GM18868 (cell line): ENCODE measurements around the gene CDH26.
A peak's percentile ranks its signal among the peaks of the same experiment; 100 is the strongest.
"Not testable (repeated sequence)": the region's sequence is repeated elsewhere in the genome, so short reads cannot be mapped to it uniquely, and the experiment has no call there.

Experiments used
- ATAC-seq: cut with Tn5 transposase; IDR thresholded peaks from one replicate; pipeline ENCODE4 v1.9.1; 2021; ENCODE audit warnings: mild to moderate bottlenecking, moderate library complexity; ENCODE audit not compliant: unreplicated experiment

CDH26 gene

DNA sequence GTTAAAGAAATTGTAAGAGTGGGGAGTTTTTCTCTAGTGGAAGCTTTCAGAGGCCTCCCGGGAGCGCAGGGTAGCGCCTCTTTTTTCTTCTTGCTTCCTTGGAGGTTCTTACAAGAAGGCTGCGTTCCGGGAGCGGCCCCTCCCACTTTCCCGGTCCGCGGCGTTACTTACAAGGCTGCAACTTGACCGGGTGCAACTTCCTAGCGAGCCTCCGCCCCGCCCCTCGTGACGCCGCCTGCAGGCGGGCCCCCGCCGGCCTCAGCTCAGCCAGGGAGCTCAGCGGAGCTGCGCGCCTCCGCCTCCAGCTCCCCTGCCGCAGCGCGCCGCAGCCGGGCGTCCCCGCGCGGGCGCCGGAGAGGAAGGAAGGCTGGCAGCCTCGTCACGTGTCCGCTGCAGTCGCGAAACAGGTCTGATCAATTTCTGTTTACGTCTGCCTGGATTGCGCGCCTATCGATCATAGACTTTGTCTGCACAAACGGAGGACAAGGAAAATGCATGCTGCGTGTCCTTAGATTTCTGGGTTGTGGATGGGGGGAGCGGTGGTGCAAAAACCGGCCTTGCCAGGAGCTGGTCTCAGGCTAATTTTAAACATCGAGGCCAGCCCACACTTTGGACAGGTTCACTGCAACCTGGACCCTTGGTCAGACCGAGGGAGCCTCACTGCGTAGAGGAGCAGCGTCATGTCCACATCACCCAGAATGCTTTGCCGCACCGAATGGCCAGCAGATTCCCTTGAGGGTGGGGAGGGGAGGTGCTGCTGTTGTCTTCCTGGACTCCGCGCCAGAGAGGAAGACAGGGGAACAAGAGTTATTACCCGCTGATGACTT, 17.9 kb upstream of the CDH26 start, which contains the start of the genes FAM217B and PPP1R3D:
TSS of gene FAM217B (plus strand) at position 261 of the 827 bp plus-strand sequence. CDS start 3,555 bp downstream, outside the sequence.
TSS of gene PPP1R3D (minus strand) at position 177 of the 827 bp plus-strand sequence. CDS start 374 bp downstream, outside the sequence.
- ATAC-seq, result peak; percentile 95

DNA sequence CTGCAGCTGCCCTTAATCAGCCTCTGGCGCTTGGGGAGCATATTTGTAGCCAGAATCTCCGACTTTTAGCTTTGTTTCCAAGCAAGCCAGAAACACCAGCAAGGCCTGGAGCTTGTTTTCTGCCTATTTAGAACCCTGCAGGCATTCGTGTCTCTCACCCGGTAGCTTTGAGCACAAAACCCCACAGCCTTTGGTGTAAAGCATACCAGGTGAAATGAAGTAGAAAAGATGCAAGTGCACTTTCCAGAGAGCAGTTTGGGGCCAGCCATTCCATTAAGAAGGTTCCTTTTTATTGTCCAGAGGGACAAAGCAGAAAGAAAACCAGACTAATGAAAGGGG, 17.3 kb upstream of the CDH26 start:
- ATAC-seq, result peak; percentile 10

DNA sequence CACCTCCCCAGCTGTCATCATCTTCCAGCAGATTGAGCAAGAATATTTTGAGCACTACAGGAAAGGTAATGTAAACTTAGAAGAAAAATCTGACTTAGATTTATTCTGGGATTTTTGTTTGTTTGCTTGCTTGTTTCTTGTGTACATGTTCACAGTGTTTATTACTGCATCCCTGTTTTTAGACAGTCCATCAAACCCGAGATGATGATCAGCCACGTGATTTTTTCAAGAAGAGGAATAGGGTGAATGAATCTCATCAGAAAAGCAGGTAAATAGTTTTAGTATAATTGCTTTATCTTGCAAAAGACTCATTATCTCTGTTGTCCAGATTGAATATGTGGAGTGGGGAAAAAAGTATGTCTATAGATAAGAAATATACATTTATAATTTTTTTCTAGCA, 16.0 kb upstream of the CDH26 start:
- no peak for ATAC-seq

DNA sequence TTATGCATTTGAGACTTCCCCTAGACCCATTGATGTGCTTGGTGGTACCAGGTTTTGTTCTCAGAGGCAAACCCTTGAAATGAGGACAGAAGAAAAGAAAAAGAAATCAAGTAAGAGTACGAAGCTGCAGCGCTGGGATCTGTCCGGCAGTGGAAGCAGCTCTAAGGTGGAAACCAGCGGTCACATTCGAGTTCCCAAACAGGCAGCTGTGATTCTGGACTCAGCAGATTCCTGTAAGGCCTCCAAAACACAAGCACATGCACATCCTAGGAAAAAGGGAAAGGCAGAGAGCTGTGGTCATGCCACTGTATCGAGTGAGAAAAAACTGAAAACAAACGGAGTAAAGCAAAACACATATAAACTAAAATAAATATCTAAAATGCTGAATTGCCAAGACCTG, 13.5 kb upstream of the CDH26 start:
- ATAC-seq, result no peak

DNA sequence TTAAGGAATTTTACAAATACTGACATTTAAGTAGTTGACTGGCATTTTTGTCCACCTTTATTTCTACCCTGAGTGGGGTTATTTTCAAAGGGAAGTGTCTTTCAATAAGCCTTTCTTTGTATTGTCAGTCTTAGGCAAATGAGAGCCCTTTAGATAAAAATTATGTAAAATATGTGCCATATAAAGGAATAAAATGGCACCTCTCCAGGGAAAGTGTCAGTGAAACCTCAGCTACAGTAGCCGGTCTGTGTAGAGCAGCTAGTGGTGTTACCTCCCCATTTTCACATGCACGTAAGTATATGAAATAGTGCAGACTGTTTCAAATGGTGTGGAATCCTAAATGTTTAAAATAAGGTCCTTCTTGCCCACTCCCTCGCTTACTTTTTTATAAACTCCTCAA, 13.0 kb upstream of the CDH26 start:
- no peak for ATAC-seq

DNA sequence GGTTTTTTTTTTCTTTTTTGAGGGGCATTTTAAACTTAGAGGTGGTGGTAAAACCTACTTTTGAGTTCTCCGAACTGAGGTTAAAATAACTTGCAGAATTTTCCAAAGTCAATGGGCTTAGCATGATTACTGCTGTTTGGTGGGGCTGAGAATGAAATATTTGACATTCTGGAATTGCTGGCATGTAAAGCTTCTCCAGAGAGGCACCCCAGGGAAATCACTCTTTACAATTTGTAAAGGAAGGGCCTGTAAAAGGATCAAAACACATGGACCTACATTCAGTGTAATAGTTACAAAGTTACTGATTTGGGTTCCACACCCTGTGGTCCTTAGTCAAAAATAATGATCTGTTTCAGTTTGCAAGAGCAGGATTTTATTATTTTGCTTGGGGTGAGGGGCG, 12.5 kb upstream of the CDH26 start:
- ATAC-seq, result no peak

- ATAC-seq, result no peak
These were observed 10.8 kb upstream of the CDH26 start for GRCh38 chr20:59947376-59947775.

GRCh38 chr20:59948212-59948611, 10.0 kb upstream of the CDH26 start:
- no peak for ATAC-seq

DNA sequence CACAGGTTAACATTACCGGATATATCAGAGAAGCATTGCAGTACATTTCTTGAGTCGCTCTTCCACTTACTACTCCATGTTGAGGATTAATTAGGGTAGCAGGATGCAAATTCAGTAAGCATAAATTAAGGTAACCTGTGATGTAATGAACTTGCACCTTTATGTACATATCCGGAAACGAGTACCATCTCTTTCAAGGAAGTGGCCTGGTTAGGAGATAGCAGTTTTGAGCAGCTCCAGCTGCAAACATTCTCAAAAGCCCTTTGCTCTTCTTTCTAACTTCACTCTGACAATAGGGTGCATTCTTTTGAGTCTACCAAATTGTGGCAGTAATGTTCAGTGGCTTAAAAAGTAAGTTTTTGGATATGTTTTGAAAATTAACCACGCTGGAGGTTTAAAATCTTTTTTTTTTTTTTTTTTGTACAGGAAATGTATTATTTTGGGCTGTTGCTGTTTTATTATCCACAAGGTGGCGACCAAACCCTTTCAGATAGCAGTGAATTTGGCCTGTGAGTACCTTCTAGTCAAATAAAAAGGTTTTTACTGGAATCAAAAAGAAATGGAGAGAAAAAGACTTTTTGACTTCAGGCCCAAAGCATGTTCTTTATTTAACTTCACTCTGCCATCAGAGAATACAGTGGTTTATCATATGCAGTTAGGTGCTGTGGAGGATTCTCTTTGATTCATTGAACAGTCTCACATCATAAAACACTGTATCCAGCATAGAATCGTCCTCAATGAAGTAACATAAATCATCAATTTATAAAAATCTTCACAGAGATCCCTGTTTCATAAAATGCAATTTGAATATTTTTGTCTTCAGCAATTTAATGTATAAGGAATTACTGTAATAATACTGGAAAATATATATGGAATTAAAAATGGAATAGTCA, 9.1 kb upstream of the CDH26 start:
- peak; percentile 76 for ATAC-seq

DNA sequence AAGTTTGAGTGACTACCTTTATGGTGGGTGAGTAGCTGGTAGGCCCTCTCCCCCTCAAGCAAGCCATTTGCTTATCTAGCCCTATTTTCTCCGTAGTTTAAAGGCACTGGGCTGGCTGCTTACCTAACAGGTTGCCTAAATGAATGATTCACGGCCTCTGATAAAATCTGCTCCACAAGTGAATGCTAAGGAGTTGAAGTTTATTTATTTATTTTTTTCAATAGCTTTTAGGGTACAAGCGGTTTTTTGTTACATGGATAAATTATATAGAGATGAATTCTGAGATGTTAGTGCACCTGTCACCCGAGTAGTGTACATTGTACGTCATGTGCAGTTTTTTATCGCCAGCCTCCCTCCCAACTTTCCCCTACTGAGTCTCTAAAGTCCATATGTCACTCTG, 8.3 kb upstream of the CDH26 start:
- ATAC-seq, result no peak

- ATAC-seq, result no peak
These were observed 3.5 kb upstream of the CDH26 start for GRCh38 chr20:59954718-59955117.

- peak; percentile 62 for ATAC-seq
These were observed 3.0 kb upstream of the CDH26 start for GRCh38 chr20:59955131-59955796.

- ATAC-seq, result not testable (repeated sequence)
These were observed 655 bp upstream of the CDH26 start for GRCh38 chr20:59957568-59957967.

- ATAC-seq, result no peak
These were observed 403 bp downstream of the CDH26 start for GRCh38 chr20:59958626-59959025.

GRCh38 chr20:59961423-59961822, 3.2 kb downstream of the CDH26 start:
- no peak for ATAC-seq

- ATAC-seq, result no peak
These were observed 3.9 kb downstream of the CDH26 start for GRCh38 chr20:59962155-59962554.

DNA sequence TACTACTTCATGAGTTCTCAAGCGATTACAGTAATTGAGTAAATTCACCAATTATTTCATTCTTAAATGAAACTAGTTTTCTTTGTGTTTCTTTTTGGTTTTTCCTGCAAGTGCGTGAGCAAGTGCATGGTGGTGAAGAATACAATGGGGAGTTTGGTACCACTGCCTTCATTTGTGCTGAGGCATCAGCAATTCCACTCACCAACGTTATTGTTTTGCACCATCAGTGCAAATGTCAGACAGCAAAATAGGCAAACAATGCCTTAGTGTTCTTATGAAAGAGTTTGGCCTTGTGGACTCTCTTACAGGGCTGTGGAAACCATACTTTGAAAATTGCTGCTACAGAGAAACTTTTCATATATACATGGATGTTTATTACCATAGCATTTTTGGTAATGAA, 8.2 kb downstream of the CDH26 start:
- no peak for ATAC-seq

DNA sequence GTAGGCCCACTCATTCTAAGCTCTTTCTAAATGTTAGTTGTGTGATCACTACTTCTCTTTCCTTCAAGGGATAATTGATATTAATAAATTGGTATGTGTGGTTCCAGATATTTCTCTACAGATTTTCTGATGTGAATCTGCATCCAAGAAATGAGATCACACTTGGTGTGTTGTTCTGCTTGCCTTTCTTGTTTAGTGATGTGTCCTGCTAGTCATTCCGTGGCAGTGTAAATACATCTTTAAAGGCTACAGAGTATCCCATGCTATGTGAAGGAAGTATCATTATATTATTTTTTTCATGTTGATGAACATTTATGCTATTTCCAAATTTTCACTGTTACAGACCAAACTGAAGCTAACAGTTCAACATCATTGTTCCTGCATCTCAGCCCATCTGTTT, 13.2 kb downstream of the CDH26 start:
- ATAC-seq, result no peak

GRCh38 chr20:59972037-59972801, 14.0 kb downstream of the CDH26 start:
- no peak for ATAC-seq

DNA sequence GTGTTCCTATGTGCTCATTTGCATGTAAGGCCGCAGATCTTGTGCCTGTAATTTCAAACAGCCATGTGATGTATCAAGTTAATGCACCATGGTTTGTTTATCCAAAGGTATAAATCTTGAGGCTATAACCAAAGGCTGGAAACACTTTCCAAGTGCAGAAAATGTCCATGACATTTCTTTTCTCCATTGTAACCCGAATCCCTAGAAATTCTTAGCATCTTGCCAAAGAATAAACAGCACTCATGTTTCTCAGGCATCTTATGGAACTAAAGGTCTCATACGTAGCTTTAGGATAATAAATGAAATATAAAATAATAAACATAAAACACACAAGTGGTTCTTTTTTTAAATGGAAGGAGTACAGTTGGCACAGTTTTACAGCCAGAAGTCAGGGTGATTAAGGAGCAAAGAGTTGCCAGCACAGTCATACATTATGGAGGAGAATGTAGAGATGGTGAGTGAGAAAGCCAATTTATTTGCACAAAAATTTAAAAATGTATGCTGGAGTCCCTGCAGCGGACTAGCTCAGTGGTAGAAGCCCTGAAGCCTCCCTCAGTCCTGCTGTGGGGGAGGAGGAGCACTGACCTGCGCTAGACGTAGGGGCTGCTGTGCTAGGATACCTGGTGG, 18.0 kb downstream of the CDH26 start:
- no peak for ATAC-seq
